ENCODE results near the gene L3MBTL1. TPM values are rescaled to one million over a fixed set of nuclear protein-coding genes. Genes with fewer than 3 reads are reported as not detected.

The L3MBTL1 gene
- total RNA-seq, 1 donor from 2014 or later, result 4.0 TPM

DNA sequence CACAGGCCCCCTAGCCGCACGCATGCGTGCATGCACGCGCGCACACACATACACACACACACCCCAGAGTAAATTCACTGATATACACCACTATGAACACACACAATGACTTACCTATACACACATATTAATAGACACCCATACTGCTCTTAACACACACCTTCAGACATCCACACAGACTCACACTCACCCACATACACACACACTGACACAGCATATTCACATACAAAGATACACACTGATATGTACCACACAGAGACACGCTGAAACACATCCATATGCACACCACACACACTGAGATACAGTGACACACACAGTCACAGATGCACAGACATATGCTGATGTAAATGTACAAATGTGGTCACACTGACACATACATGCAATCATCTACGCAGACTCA, 57.0 kb downstream of the L3MBTL1 start:
- TF ChIP-seq, protein P1, sequence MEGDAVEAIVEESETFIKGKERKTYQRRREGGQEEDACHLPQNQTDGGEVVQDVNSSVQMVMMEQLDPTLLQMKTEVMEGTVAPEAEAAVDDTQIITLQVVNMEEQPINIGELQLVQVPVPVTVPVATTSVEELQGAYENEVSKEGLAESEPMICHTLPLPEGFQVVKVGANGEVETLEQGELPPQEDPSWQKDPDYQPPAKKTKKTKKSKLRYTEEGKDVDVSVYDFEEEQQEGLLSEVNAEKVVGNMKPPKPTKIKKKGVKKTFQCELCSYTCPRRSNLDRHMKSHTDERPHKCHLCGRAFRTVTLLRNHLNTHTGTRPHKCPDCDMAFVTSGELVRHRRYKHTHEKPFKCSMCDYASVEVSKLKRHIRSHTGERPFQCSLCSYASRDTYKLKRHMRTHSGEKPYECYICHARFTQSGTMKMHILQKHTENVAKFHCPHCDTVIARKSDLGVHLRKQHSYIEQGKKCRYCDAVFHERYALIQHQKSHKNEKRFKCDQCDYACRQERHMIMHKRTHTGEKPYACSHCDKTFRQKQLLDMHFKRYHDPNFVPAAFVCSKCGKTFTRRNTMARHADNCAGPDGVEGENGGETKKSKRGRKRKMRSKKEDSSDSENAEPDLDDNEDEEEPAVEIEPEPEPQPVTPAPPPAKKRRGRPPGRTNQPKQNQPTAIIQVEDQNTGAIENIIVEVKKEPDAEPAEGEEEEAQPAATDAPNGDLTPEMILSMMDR (IDR thresholded peaks at IDR 0.05; ENCODE audit: borderline replicate concordance), result no peak
- Histone ChIP-seq H3K36me3 (no peaks in the 10 kb centered on the region), H3K4me3 (no peak overlapping the region), H3K27me3 (ENCODE audit: low read depth) (no peaks in the 10 kb centered on the region), H3K9me3 (replicated peaks) (no peaks in the 10 kb centered on the region), H3K4me1 (no peaks in the 10 kb centered on the region), H3K27ac (replicated peaks) (no peak overlapping the region)
- no peak for DNase-seq
- intact Hi-C loops (cut with micrococcal nuclease), result no loop called here

DNA sequence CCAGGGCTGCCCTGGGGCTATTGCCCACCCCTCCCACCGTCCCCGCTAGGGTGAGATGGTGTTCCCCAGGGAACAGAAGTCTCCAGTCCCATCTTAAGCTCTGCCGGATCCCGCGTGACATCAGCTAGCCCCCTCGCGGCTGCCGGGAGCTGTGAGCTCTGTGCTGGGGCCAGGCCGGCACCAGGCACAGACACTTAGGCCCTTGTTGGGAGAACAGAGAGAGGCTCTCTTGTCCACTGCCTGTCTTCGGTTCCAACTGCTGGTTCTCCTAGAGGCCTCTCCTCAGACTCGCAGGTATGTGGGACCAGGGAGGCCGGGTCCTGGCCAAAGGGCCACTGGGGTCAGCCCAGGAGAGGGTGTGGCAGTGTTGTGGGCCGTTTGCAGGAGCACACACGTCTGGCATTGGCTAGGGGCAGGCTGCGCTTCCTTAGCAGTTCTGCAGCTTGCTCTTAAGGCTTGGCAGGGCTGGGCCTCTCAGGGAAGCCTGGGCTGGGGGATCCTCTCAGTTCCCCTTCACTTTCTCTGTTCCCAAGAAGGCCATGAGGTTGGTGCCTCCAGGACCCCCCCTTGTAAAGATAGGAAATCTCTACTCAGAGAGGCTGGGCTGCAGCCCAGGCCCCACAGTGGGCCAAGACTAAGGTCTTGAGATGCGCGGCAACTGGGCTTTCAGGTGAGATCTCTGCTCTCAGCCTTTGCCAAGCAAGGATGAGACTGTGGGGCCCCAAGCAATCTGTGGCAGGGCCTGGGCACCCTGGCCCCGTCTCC, 57.7 kb downstream of the L3MBTL1 start:
- no peaks in the 10 kb centered on the region for H3K9me3 ChIP-seq (replicated peaks)
- H3K27me3 ChIP-seq (ENCODE audit: low read depth), result no peaks in the 10 kb centered on the region
- no peak overlapping the region for H3K4me3 ChIP-seq
- H3K36me3 ChIP-seq, result no peaks in the 10 kb centered on the region
- DNase-seq, result no peak
- TF ChIP-seq, protein P1 (IDR thresholded peaks at IDR 0.05; ENCODE audit: borderline replicate concordance), result no peak
- intact Hi-C loops (cut with micrococcal nuclease), result no loop called here
- no peak overlapping the region for H3K27ac ChIP-seq (replicated peaks)
- no peaks in the 10 kb centered on the region for H3K4me1 ChIP-seq

DNA sequence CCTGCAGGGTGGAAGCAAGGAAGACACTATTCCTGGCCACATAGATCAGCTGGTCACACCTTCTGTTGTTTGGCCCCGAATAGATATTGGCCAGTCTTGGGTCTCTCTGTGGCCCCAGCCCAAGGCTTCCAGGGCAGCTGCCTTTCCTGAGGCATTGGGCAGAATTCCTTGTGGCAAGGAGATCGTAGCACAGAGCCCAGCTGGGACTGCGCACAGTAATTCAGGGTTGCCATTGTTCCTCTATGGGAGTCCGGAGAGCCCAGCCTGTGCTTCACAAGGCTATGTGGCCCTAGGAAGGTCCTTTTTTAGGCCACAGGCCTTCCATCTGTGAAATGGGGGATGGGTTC, 58.2 kb downstream of the L3MBTL1 start:
- Histone ChIP-seq H3K27ac (replicated peaks) (no peak overlapping the region), H3K4me1 (no peaks in the 10 kb centered on the region), H3K27me3 (ENCODE audit: low read depth) (no peaks in the 10 kb centered on the region), H3K9me3 (replicated peaks) (no peaks in the 10 kb centered on the region), H3K36me3 (no peaks in the 10 kb centered on the region), H3K4me3 (no peak overlapping the region)
- TF ChIP-seq, protein P1 (IDR thresholded peaks at IDR 0.05; ENCODE audit: borderline replicate concordance), result no peak
- DNase-seq, result no peak
- intact Hi-C loops (cut with micrococcal nuclease), result no loop called here

DNA sequence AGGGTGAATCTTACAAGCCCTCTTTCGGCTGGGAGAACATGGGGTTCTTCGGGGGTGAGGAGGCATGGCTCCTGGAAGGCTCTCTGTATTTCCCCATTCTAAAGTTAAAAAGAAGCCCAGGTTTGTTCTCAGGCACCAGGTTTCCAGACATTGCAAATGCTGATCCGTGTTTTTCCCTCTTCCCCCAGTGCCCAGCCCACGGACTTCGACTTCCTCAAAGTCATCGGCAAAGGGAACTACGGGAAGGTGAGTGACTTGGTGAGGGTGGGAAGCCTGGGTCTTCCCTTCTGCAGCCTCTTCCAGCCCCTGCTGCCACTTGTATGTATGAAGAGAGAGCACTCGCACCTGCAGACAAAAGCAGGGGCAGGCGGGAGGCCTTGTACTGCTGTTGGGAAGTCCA, 60.0 kb downstream of the L3MBTL1 start:
- Histone ChIP-seq H3K4me3 (no peak overlapping the region), H3K27ac (replicated peaks) (no peak overlapping the region), H3K4me1 (no peaks in the 10 kb centered on the region), H3K9me3 (replicated peaks) (no peaks in the 10 kb centered on the region), H3K27me3 (ENCODE audit: low read depth) (no peaks in the 10 kb centered on the region), H3K36me3 (no peaks in the 10 kb centered on the region)
- intact Hi-C loops (cut with micrococcal nuclease), result no loop called here
- TF ChIP-seq, protein P1 (IDR thresholded peaks at IDR 0.05; ENCODE audit: borderline replicate concordance), result no peak
- DNase-seq, result no peak

DNA sequence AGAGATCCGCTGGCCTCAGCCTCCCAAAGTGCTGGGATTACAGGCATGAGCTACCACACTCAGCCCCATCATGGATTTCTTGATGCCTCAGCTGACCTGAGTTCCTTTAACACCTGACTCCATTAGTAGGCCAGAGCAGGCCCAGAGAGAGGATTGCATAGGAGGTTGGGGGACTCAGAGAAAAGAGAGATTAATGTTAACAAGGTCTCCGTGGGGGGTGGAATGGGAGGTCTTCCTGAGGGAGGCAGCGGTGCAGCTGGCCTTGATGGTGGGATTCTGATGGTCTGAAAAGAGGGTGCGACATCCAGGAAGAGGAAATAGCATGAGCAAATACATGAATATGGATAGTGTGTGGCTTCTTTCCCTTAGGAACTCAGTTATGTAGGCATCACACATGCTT, 61.2 kb downstream of the L3MBTL1 start:
- H3K4me3 ChIP-seq, result no peak overlapping the region
- H3K36me3 ChIP-seq, result no peaks in the 10 kb centered on the region
- no peaks in the 10 kb centered on the region for H3K27me3 ChIP-seq (ENCODE audit: low read depth)
- no peaks in the 10 kb centered on the region for H3K9me3 ChIP-seq (replicated peaks)
- DNase-seq, result no peak
- H3K27ac ChIP-seq (replicated peaks), result no peak overlapping the region
- H3K4me1 ChIP-seq, result no peaks in the 10 kb centered on the region
- intact Hi-C loops (cut with micrococcal nuclease), result no loop called here
- TF ChIP-seq, protein P1 (IDR thresholded peaks at IDR 0.05; ENCODE audit: borderline replicate concordance), result no peak
